Skin epidermis (tissue), 12 donors: ENCODE data around the gene EVX2.

Experiments
- H3K27ac ChIP-seq, 21 experiments: fragments of 200-600 bp; sonication (generic) in 11 of 21; one replicate each; pipeline ENCODE4 v1.5.0; 2020; ENCODE audit warnings: mild to moderate bottlenecking in 3 of 21, inconsistent platforms in 2 of 21, moderate library complexity in 2 of 21
- H3K4me3 ChIP-seq, 7 experiments: fragments of 200-600 bp; sonication (generic) in 2 of 7; one replicate each; pipeline ENCODE4 v1.5.0; 2020; ENCODE audit warnings: inconsistent platforms in 2 of 7, mild to moderate bottlenecking in 2 of 7, moderate library complexity in 1 of 7

Gene EVX2

DNA sequence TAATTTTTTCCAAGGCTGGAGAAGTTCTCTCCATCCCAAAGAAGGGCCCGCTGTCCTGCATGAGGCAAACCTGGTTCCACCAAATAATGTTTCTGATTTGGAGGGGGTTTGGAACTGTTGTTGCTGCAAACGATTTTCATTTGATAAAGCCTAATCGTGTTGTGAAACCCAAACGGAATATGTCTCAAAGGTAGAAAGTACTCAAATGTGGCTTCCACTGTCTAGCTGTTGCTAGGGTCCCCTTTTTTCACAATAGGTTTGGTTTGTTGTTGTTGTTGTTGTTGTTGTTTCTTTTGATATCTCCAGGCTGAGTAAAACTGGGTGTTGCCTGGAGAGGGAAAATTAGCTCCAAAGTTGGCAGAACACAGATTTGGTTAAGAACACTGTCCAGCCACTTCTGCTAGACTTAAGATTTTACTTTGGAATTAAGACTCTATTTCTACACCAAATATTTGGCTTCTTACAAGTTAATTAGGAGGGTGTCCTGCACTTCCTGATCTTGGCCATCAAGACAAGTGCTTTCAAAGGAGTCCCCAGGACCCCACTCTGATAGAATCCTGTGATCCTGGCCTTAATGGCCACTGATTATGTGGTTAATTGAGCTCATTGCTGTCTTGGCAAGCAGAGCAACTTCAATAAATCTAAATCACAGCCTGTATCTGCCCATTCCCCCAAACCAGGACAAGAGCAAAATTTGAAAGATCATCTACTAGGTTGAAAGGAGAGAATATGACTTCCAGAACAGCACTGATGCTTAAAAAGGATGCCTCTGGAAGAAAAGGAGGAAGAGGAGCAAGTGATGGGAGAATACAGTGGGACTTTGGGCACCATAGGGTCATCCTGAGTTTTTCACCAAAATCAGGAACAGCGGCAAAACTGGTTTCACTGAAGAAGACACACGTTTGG is 5.4 kb upstream of the EVX2 start:
- Histone ChIP-seq H3K4me3 (no peak overlapping the region), H3K27ac (no peak overlapping the region)

DNA sequence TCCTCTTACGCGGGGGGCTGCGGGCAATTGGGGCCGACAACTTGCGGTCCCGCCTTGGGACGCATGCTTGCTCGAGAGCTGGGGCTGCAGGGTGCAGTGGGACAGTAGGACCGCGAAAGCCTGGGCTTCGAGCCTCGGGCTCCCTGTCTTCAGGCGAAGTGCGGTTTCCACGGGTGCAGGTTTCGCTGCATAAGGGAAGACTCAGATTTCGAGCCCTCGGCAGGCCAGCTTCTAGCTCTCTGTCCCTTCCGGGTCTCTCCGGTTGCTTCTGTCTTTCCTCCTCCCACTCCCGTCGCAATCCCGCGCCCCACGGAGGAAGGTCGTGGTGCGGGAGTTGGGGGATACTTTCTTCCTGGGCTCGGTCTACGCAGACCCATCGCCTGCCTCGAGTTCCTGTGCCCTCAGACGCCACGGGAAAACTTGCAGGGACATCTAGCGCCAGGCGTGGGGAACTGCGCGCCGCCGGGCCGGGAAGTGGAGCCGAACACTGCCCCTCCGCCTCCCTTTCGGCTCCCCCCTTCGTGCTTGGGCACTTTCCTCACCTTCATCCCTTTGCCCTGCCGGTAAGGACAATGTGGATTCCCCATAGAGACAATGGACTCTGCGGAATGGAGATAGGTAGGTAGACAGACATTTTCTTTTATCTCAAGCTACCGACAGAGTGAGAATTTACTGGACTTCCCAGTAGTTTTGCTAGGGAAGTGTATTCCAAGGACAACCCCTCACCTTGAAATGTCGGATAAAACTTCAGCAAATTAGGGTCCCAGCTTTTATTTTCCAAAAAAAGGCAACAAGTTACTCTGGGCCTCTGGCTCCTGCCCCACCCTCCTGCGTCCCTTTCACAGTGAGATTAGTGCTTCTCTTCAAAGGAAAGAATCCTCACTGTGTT is 4.5 kb upstream of the EVX2 start:
- Histone ChIP-seq H3K27ac (no peak overlapping the region), H3K4me3 (peak overlapping the region in 4 of 7 experiments; percentile 1 to 17 (median 9))

DNA sequence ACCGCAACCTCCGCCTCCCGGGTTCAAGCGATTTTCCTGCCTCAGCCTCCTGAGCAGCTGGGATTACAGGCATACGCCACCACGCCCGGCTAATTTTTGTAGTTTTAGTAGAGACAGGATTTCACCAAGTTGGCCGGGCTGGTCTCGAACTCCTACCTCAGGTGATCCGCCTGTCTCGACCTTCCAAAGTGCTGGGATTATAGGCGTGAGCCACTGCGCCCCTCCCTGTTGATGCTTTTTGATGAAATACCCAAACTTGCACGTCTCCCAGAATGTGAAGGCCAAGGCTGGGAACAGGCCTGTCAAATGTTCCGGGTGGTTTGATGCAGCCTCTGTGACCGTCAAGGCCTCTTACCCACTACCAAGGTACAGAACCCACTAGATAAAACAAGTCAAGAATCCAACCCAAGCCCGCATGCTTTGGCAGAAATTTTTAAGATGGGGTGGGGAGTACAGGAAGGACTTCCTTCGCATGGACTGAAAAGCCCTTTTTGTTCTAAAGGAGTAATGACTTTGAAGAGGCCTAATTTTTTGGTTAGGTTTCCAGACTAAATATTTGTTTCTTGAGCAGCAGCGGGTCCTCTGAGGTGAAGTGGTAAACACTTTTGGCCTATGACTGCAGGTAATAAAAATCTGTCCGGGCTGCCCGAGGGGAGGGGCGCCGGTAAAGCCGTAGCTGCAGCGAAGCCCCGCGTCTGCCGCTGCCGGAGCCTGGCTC is 3.7 kb upstream of the EVX2 start:
- H3K27ac ChIP-seq, result no peak overlapping the region
- peak overlapping the region in 3 of 7 experiments; percentile 1 to 17 (median 6) for H3K4me3 ChIP-seq

DNA sequence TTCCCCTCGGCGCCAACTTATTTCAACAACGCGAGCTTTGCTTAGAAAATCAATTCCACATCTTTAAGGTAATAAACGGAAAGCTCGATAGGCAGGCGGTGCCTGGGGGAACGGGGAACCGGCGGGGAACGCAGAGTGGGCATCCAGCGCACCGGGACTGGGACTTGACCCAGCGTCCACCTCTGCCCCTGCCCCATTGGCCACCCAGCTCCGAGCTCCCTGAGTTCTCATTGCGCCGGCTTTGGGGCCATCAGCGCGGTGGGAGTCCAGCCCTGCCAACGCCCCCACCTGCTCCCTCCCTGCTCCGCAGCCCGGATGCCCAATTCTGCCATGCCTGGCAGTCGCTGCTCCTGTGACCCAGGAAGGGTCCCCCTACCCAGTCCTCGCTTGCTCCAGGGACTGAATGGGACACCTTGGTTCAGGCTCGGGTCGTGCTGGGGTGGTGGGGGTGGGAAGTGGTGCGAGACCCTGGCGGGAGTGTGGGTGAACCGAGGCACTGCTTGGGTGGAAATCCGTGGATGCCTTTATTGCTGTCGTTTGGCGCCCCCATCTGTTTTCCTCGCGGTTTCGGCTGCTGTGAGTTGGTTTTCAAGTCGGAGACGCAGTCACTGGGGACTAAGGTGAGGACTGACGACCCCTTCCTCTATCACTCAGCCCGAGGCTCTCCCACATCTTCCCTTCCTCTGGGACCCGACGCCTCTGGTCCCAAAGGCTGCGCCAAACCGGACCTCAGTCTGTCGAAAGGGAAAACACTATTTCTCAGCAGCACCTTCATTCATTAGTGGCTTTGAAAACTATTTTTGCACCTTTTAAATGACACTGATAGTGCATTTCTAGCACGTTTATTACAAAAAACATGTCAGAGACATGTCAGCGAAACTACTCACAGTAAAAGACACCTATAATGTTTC is 2.4 kb upstream of the EVX2 start:
- H3K4me3 ChIP-seq, result no peak overlapping the region

DNA sequence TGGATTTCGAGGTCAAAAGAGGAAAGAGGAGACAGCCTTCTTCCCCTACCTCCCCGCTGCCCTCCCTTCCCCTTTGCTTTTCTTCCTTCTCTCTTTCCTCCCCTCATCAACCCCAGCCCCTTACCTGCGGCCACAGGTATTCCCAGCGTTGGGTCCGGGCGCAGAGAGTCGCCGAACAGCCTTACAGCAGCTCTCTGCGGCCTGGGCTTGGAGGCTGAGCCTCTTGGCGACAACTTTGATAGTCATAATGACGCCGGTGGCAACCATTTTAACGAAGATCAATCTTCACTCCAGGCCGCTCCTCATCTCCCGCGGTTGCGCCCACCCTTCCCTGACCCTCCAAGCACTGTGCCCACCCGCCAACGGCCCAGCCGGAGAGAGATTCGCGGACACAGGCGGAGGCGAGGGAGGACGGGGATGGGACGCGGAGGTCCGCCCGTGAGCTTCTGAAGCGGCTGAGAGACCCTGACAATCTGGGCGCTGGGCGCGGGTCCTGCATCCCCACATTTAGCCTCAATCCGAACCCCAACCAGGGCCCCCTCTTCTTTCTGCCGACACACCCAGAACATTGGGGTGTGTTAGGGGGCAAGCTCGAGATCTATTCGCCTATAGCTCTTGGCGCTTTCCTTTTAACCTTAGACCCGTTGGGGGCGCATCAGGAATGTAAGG is 1.5 kb upstream of the EVX2 start:
- Histone ChIP-seq H3K27ac (no peak overlapping the region), H3K4me3 (no peak overlapping the region)

More for the DNA sequence above, 2.4 kb upstream of the EVX2 start:
- H3K27ac ChIP-seq, result no peak overlapping the region

DNA sequence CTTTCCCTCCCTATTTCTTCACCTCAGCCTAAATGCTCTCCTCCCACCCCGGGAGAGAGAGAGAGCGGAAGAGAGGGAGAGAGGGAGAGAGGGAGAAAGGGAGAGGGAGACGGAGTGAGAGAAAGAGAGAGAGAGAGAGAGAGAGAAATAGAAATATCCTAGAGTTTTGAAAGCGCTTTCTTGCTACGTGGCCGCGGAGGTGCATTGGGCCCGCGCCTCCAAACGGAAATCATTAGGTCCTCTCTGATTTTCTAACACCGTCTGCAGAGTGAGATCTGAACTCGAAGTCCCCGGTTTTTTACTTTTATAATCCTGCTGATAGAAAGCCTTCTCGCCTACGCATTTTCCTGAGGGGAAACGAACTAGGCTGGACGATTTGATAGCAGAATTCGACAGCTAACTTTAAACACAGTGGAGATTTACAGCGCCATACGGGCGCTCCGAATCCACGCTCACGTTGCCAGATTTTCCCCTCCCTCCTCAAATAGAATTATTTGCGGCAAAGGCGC is 903 bp upstream of the EVX2 start:
- Histone ChIP-seq H3K27ac (no peak overlapping the region), H3K4me3 (no peak overlapping the region)

DNA sequence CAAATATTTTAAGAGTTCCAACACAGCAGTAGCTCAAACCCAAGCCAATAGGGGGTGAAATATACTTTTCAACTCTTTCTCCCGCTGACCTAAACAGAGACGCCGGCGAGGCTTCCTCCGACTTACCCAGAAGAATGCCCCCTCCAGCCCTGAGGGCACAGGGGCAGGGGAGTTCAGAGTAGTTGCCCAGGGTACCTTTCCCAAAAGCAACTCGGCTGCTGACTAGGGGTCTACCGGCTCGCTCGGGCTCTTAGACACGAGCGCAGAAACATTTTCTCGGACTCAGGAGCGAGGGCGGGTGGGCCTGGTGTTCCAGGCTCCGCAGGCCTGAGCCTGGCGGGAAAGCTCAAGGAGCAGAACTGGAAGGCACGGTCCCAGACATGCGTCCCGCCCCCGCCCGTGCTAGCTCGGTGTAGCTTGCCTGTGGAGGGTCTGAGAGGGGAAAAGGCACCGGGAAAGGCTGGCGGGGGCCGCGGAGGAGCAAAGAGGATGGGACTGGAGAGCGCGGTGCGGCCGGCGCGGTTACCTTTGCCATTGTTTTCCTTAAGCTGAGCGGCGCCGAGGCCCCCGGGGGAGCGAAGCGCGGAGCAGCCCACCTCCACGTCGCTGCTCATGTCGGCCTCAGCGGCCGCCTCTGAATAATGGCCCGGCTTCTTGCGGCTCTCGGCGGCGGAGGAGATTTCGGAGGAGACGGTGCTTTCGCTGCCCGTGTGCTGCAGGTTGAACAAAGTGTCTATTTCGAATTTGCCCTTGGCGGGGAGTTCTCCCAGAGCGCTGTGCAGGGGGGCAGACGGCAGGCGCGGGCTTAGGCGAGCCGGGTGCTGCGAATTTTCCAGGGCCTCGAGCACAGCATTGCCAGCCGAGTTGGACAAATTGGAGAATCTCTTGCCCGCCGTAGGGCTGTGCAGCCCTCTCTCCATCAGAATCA is 674 bp downstream of the EVX2 start:
- no peak overlapping the region for H3K4me3 ChIP-seq
- no peak overlapping the region for H3K27ac ChIP-seq

DNA sequence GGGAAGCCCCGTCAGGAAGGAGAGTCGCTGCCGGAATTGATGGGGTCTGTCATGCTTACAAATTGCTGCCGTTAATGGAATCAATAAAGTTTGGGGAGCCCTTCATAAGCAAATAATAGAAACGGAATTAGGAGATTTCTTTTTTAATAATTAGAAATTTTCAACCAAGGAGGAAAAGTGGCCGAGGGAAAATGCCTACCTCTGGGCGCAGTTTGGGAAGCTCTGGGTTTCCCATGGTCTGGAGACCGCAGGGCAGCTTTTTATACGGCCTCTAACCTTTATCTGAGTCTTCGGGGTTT is 1.3 kb downstream of the EVX2 start:
- Histone ChIP-seq H3K27ac (no peak overlapping the region), H3K4me3 (no peak overlapping the region)

DNA sequence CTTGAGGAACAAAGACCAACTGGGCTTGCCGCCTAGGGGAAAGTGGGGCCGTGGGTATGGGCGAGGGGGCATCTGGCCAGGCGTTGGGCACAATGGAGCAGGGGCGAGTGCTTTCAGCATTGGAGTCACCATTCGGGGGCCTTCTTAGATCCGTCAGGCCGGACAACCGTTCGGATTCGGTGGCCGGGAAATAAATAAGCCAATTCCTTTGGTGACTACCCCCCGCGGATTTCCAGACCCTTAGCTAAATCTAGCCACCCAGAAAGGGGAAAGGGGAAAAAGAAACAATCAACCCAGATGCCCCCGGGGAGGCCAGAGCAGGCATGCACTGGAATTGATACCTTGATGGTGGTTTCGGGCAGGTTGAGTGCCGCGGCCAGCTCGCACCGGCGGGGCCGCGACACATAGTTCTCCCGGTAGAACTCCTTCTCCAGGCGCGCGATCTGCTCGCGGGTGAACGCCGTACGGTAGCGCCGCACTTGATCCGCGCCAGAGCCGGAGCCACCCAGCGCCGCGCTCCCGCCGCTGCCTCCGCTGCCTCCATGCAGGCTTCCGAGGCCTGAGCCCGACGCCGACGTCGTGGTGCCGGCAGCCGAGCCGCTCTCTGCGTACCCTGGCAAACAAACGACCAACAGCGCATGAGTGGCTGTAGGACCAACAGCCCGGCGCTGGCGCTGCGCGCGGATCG is 1.8 kb downstream of the EVX2 start:
- no peak overlapping the region for H3K4me3 ChIP-seq
- H3K27ac ChIP-seq, result no peak overlapping the region

DNA sequence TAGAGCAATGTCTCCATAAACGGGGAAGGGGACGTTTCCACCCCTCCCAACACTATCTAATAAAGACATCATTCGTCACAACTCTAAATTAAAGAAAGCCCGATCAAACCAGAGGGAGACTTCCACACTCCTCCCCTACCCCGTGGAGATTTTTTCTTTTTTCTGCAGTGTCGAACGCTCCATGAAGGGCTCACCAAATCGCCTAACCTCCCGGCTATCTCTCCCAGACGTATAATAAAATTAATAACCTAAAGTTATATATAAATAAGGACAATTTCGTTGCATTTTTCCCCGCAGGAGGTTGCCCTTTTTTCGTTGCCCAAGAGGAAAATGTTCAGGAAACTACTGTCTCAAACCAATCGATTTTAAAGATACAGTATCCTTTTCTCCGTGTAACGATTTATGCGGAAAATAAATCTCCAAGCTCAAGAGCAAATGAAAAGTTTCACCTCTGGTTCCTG is 2.4 kb downstream of the EVX2 start:
- no peak overlapping the region for H3K27ac ChIP-seq
- no peak overlapping the region for H3K4me3 ChIP-seq

DNA sequence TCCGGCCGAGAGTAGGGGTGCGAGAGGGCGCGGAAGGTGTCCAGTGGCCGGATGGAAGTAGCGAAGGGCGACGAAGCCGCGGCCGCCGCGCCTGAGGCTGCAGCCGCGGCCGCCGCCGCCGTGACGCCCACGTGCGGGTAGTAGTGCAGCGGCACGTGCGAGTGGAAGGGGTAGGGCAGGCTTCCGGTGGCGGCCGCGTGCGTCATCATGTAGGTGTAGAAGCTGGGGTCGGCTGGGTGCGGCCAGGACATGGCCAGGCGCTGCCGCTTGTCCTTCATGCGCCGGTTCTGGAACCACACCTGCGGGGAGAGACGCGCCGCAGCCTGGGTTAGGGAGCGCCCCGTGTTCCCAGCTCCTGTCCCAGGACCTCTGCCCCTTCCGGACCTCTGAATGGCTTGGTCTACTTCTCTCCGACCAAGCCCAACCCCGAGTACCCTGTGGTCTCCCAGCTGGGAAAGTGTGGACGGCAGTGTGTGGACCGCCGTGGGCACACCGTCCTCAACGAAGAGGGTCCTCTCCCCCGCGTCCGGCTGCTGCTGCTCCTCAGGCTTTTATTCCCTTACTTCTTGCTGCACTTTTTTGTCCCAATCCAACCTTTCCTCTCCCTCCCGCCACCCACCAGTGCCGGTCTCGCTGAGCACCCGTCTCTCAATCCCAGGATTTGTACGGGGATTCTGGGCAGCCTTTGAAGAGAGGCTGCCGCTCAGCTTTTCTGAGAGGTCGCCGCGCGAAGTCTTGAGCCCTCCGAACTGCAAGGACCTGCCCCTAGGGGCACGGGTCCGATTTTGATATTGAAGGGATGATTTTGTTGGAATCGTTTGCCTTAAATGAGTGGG is 3.0 kb downstream of the EVX2 start:
- peak overlapping the region in 1 of 7 experiments; percentile 22 for H3K4me3 ChIP-seq
- no peak overlapping the region for H3K27ac ChIP-seq

DNA sequence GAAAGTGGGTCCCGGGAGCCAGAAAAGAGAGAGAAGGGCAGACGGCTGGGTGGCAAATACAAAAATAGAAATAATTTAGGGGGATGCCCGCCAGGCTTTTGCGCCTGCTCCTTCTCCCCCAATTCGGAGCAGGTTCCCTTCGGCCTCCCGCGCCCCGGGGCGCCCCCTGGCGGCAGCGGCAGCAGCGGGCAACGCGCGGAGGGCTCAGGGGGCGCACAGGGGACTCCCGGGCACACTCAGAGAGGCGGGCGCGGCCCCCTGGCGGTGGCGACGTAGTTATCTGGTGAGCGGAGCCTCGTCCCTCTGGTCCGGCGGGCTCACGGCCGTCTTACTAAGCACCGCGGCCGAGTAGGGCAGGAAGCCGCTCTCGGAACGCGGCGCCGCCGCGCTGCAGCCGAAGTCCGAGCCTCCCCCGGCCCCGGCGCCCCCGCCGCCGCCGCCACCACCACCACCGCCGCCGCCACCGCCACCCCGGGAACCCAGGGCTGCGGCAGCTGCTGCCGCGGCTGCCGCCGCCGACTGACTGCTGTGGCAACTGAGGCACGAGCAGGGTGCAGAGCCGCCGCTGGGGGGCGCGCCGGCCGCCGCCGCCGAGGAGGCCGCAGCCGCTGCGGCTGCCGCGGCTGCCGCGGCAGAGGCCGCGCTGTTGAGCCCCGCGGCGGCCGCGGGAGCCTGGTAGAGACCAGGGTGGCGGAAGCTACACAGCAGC is 3.8 kb downstream of the EVX2 start:
- no peak overlapping the region for H3K27ac ChIP-seq
- H3K4me3 ChIP-seq, result peak overlapping the region in 3 of 7 experiments; percentile 1 to 23 (median 22)

DNA sequence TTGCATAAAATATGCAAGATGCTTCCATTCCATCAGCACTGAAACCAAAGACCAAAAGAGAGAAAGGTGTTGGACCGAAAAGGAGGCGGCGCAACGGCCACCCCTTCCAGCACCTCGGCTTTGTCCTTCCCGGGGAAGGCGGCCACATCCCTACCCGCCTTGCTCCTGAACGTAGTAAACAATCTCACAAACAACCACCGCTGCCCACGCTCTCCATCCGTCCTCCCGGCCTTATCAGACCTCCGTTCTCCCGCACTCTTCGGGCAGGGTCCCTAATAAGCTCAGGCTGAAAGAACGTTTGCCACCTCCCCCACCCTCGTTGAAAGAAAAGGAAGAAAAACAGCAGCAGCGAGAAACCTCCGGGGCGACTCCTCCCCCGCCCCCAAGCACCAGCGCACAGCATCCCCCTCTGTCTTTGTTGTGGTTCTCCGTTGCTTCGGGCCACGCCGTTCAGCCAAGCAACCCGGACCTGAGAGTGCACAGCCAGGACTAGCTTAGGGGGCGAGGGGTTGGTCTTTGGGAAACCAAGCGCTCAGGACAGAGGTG is 4.4 kb downstream of the EVX2 start:
- Histone ChIP-seq H3K27ac (no peak overlapping the region), H3K4me3 (no peak overlapping the region)

DNA sequence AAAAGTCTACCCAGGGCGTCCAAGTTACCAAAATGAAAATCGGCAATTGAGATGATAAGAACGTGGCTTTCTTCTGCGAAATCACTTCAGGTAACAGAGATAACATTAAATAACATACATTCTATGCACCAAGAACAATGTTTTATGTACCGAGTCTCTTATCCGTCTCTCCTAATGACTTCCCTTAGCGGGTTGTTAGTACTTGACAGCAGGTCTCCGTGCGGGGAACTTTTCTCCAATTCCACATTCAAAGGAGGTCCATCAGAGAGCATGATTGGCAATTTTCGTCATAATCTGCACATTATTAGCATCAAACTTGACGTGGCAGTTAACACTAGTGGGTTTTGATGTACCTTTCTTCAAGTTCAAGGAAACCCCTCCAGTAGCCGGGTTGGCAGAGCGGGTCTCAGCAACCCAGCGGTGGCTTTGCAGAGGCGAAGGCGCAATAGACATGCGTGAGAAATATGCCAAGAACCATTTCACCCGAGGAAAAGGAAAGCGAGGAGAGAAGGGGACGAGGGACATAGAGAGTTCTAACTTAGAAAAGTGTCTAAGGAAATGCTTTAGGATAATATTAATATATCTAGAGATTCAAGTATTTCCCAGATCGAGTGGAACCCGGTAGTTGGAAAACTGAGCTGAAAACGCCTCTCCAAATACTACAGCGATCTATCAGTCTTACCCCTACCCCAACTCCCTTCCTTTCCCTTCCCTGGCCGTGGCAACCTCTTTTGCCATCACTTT is 5.0 kb downstream of the EVX2 start:
- no peak overlapping the region for H3K4me3 ChIP-seq
- H3K27ac ChIP-seq, result no peak overlapping the region
